ENCODE results near the gene EML1.

DNA sequence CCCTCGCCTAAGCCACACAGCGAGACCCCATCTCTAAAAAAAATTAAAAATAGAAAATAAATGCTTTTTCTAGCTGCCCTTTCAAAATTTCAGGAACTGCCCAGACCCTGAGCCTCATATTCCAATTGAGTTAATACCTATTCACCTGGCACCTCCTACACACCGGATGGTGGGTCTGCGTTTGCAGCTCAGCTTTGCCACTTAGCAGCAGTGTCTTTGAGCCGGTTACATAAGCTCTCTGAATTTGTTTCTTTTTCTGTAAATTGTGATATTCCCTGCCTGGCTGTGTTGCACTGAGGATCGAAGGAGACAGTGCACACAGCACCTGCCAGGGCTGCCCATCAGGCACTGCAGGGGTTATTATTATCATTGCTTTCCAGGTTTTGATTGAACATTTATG lies 125.6 kb downstream of the EML1 start:
- TF ChIP-seq CTCF (IDR thresholded peaks at IDR 0.05; ENCODE audit: insufficient read depth, low read length), result no peak
- TF ChIP-seq POLR2AphosphoS5 (IDR thresholded peaks at IDR 0.05; ENCODE audit: low read depth), result no peak
